Activated CD8-positive, alpha-beta memory T cell treated with anti-CD3 and anti-CD28 coated beads for 48 hours (primary cell): ENCODE data around the gene UCP1.
"Not testable (repeated sequence)": the region's sequence is repeated elsewhere in the genome, so short reads cannot be mapped to it uniquely, and the experiment has no call there.

Experiments
- DNase-seq, 3 experiments: peaks; one replicate each; pipeline ENCODE4 v3.0.0-alpha.2; 2020; ENCODE audit warnings: low read depth in 2 of 3, low spot score in 2 of 3

The UCP1 gene

DNA sequence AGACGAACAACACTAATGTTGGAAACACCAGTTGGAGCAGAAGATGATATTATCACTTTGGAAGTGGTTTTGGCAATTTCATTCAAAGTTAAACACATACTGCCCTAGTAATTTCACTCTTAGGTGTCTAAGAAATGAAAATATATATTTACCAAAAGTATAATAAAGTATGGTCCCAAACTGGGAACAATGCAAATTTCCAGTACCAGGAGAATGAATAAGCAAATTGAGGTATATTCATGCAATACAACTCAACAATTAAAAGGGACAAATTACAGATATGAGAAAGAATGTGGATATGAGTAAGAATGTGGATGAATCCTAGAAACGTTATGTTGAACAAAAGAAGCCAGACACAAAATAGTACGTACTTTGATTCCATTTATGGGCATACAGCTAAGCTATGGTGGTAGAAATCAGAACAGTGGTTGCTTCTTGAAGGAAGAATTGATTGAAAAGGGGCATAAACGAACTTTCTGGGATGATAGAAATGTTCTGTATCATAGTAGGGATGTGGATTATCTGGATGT is 34.7 kb downstream of the UCP1 start:
- DNase-seq: no peak

- no peak for DNase-seq
Observed at GRCh38 chr4:140529434-140529833, 39.3 kb downstream of the UCP1 start.

DNA sequence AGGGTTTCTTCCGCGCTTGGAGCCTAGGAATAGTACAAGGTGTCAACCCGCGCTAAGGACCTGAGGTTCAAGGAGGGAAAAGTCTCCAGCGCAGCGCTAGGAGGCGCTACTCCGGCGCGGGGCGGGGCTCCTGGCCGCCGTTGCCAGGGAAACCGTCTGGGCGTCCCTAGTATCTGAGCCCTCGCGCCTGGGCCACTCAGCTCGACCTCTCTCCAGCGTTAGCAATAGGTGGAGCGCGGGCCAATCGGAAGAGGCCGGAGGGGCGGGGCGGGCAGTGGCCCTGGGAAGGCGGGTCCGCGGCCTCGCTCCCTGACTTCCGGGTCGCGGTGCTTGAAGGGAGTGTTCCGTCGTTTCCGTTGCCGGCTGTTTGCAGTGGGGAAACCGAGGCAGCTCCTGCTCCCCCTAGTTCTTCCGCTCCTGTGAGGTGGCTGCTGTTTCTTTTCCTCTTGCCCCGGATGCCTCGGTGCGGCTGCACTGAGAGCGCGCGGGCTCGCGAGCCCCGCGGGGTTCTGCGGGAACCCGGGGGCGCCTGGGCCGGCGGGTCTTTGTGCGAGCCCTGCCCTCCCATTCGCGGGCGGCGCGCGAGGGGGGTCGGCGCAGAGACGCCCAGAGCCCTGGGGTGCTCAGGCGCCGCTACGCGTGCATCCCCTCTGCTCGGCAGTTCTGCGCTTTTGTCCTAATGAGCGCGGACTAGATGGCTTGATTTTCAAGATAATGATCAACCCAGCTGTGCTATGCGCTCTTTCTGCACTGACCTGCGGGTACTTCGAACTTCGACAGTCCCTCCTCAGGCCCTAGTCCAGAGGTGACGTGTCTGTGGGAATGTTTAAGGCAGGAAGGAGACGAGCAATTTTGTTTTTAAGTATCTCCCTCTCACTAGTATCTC is 44.7 kb downstream of the UCP1 start, which contains the start of gene ELMOD2:
TSS of gene ELMOD2 (plus strand) at position 312 of the 886 bp plus-strand sequence. CDS start 1,261 bp downstream, outside the sequence.
- peak; percentile 90 to 93 (median 91) for DNase-seq

GRCh38 chr4:140523370-140523856 is 45.3 kb downstream of the UCP1 start:
- no peak for DNase-seq

- DNase-seq: no peak
Observed at GRCh38 chr4:140515423-140515822, 53.3 kb downstream of the UCP1 start.

- DNase-seq: not testable (repeated sequence)
Observed at GRCh38 chr4:140513765-140514164, 55.0 kb downstream of the UCP1 start.
